Body of pancreas (tissue), 4 donors: ENCODE results near the gene OR2A14.
"Not testable (repeated sequence)": the region's sequence is repeated elsewhere in the genome, so short reads cannot be mapped to it uniquely, and the experiment has no call there.

Source experiments
- POLR2A ChIP-seq, 3 donors: fragments of 450-650 bp; IDR thresholded peaks; one replicate each; pipeline ENCODE4 v1.6.1; 2016; ENCODE audit warnings: antibody characterized with exemption in 3 of 3, mild to moderate bottlenecking in 2 of 3
- TF ChIP-seq, protein P1 (sequence below), 7 experiments: fragments of 450-650 bp in 4 of 7; fragments of 200-600 bp in 3 of 7; sonication (generic) in 3 of 7; IDR thresholded peaks; one replicate each; pipeline ENCODE4 v1.5.1; 2016 to 2019; ENCODE audit warnings: antibody characterized with exemption in 7 of 7

DNA sequence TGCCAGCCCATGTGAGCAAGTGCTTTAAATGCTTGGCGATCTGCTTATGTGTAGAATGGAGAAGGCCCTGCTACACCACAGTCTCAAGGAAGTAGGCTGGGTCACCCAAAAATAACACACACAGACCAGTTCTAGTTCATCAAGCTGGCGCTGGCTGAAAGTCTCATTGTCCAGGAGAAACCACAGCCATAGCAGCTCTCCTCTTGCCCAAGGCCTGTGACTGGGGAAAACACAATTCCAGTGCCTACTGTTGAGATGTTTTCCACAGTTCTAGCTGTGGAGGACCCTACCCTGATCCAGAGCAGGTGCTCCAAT, 56.1 kb downstream of the OR2A14 start:
- not testable (repeated sequence) for TF ChIP-seq POLR2A (IDR thresholded peaks at IDR 0.05)
- TF ChIP-seq, protein P1, sequence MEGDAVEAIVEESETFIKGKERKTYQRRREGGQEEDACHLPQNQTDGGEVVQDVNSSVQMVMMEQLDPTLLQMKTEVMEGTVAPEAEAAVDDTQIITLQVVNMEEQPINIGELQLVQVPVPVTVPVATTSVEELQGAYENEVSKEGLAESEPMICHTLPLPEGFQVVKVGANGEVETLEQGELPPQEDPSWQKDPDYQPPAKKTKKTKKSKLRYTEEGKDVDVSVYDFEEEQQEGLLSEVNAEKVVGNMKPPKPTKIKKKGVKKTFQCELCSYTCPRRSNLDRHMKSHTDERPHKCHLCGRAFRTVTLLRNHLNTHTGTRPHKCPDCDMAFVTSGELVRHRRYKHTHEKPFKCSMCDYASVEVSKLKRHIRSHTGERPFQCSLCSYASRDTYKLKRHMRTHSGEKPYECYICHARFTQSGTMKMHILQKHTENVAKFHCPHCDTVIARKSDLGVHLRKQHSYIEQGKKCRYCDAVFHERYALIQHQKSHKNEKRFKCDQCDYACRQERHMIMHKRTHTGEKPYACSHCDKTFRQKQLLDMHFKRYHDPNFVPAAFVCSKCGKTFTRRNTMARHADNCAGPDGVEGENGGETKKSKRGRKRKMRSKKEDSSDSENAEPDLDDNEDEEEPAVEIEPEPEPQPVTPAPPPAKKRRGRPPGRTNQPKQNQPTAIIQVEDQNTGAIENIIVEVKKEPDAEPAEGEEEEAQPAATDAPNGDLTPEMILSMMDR (IDR thresholded peaks at IDR 0.05): not testable (repeated sequence)
